PFSK-1 (cell line): Measurements from ENCODE around the gene ZBTB48.

Source experiments
- FOXP2 ChIP-seq: optimal IDR thresholded peaks from 2 replicates; pipeline ENCODE3; 2011; ENCODE audit warnings: borderline replicate concordance, control low read depth, inconsistent platforms; ENCODE audit not compliant: insufficient read depth; ENCODE audit errors: extremely low read length, extremely low read depth
- POLR2AphosphoS5 ChIP-seq: IDR thresholded peaks from 2 replicates; pipeline ENCODE4 v1.6.1; 2012; ENCODE audit warnings: low read depth, mild to moderate bottlenecking, control low read depth, low read length, moderate library complexity
- SIN3A ChIP-seq: IDR thresholded peaks from 2 replicates; pipeline ENCODE4 v1.6.1; 2012; ENCODE audit warnings: mild to moderate bottlenecking, low read length, moderate library complexity, borderline replicate concordance; ENCODE audit not compliant: insufficient read depth
- TAF1 ChIP-seq: IDR thresholded peaks from 2 replicates; pipeline ENCODE4 v1.6.1; 2012; ENCODE audit warnings: low read length, control low read depth, borderline replicate concordance; ENCODE audit not compliant: insufficient read depth
- TF ChIP-seq, protein P1 (sequence below), 2 experiments: IDR thresholded peaks; 2 replicates each; pipeline versions ENCODE4 v1.6.1 to v1.8.0; 2011 to 2012; ENCODE audit warnings: low read depth in 2 of 2, low read length in 2 of 2, control low read depth in 1 of 2, inconsistent platforms in 1 of 2, mild to moderate bottlenecking in 1 of 2, moderate library complexity in 1 of 2; ENCODE audit not compliant: insufficient read depth in 1 of 2

Gene ZBTB48

DNA sequence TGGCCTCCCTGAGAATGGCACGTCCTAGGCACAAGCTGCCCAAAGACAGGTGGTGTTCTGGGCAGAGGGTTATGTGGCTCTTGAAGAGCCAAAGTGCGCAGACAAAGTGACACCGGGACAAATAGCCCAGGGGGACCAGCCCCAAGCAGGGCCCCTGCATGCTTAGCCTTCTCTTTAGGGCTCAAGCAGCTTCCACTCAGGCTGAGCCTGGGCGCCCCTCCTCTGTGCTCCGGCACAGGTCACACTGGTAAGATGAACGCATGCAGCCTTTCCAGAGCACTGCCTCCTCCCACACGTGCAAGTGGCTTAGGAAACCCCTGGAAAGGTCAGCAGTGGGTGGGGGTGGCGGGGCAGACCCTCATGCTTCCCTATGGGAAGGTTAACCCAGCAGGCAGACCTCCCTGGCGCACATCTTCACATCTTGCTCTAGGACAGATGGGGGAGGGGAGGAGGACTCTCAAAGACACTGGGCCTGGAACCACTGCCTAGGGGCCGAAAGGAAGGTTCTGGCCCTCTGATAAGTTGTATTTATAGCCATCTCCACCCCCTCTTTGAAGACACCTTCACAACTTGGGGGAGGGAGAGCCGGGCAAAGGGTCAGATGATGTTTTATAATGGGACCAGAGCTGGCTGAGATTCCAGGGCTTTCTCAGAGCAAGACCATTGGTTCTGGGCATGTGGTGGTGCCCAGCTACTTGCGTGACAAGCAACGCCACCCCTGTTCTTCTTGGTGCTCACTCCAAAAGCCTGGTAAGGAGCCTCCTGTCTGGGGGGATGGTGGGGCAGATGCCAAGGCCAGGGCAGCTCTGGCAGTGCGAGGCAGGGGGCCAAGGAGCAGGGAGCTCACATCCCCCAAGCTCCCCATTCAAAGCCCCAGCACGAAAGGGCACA, 17.3 kb downstream of the ZBTB48 start:
- TF ChIP-seq, protein P1, sequence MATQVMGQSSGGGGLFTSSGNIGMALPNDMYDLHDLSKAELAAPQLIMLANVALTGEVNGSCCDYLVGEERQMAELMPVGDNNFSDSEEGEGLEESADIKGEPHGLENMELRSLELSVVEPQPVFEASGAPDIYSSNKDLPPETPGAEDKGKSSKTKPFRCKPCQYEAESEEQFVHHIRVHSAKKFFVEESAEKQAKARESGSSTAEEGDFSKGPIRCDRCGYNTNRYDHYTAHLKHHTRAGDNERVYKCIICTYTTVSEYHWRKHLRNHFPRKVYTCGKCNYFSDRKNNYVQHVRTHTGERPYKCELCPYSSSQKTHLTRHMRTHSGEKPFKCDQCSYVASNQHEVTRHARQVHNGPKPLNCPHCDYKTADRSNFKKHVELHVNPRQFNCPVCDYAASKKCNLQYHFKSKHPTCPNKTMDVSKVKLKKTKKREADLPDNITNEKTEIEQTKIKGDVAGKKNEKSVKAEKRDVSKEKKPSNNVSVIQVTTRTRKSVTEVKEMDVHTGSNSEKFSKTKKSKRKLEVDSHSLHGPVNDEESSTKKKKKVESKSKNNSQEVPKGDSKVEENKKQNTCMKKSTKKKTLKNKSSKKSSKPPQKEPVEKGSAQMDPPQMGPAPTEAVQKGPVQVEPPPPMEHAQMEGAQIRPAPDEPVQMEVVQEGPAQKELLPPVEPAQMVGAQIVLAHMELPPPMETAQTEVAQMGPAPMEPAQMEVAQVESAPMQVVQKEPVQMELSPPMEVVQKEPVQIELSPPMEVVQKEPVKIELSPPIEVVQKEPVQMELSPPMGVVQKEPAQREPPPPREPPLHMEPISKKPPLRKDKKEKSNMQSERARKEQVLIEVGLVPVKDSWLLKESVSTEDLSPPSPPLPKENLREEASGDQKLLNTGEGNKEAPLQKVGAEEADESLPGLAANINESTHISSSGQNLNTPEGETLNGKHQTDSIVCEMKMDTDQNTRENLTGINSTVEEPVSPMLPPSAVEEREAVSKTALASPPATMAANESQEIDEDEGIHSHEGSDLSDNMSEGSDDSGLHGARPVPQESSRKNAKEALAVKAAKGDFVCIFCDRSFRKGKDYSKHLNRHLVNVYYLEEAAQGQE (IDR thresholded peaks at IDR 0.05; ENCODE audit: insufficient read depth in 1 of 2, low read depth in 2 of 2, low read length in 2 of 2): no peak
- TF ChIP-seq TAF1 (no peak), SIN3A (no peak), FOXP2 (no peak), POLR2AphosphoS5 (no peak)

DNA sequence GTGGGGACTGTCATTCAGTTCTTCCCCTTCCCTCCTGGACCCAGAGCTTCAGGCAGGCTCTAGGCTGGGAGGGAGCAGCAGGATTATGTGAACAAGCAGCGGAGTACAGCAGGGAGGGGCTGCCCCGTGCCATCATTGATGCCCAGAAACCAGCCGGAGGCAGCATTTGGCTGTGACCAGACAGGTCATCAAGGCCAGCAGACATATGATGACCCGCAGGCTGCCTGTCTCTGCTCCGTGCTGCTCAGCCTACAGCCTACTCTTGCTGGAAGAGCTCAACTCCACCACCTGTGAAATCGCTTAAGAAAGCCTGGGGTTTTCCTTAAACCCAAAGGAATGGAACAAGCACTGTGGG, 18.0 kb downstream of the ZBTB48 start:
- TF ChIP-seq, protein P1 (IDR thresholded peaks at IDR 0.05; ENCODE audit: insufficient read depth in 1 of 2, low read depth in 2 of 2, low read length in 2 of 2): no peak
- TF ChIP-seq TAF1: no peak
- no peak for TF ChIP-seq SIN3A
- no peak for TF ChIP-seq FOXP2
- no peak for TF ChIP-seq POLR2AphosphoS5

DNA sequence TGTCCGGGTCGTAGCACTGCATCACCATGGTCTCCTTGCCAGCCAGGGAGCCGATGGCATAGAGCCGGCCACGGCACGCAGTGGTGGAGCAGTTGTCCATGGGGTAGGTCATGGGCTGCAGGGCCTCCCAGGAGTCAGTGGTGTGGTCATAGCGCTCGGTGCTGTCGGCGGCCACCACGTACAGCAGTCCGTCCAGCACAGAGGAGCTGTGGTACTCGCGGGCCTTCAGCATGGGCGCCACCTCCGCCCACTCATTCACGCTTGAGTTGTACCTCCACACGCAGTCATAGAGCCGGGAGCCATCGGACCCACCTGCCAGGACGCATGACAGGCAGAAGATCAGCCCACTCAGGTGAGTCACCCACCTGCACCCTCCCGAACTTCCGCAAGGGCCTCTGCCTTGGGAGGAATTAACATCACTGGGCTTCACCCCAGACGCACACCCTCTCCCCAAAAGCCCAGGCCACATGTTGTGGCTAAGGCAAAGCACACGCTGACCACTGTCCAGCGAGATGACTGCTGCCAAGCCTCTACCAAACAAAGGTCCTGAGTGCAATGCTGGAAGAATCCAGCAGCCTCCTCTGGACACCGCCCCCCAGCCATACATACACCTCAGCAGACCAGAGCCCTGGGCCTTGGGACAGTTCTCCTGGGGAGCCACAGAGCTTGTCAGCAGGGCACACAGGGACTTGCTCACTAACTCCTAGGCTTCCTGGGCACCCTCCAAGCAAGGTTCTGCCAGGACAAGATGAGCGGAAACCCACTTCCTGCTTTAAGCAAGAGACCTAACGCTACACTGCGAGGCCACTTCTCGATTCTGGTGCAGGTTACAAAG, 19.6 kb downstream of the ZBTB48 start:
- TF ChIP-seq POLR2AphosphoS5 (no peak), TAF1 (no peak), FOXP2 (no peak), SIN3A (no peak)
- TF ChIP-seq, protein P1 (IDR thresholded peaks at IDR 0.05; ENCODE audit: insufficient read depth in 1 of 2, low read depth in 2 of 2, low read length in 2 of 2): no peak

DNA sequence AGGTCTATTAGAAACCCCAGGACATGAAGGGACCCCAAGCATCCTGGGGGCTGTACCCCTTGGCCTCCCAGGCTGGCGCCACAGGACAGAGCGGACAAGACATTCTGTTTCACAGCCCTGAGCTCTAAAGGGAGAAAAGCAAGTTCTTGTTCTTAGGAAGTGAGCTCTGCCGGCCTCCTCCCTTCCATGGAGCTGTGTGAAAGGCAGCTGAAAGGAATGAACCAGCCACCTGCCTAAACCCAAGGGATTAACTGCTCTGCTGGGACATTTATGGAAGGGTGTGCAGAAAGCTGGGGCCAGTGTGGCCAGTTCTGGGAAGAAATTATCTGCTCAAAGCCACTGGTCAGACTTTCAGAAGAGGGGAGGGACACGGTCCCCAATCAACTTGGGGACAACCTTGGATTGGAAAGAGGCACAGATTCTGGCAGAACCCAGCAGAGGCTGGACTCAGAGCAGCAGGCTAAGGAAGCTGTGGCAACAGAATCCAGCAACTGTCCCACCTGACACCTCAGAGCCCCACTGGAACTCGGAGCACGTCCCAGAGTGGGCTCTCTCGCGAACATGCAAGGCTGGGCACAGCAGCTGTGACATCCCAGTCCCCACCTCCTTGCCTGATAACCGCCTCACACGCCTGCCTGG, 20.7 kb downstream of the ZBTB48 start:
- TF ChIP-seq POLR2AphosphoS5 (no peak), TAF1 (no peak), FOXP2 (no peak), SIN3A (no peak)
- TF ChIP-seq, protein P1 (IDR thresholded peaks at IDR 0.05; ENCODE audit: insufficient read depth in 1 of 2, low read depth in 2 of 2, low read length in 2 of 2): no peak
